ENCODE measurements around the gene IL21R.

GRCh38 chr16:27439271-27440018 lies 37.5 kb downstream of the IL21R start:
- TF ChIP-seq CTCF (IDR thresholded peaks at IDR 0.05; ENCODE audit: extremely low read depth in 1 of 2, insufficient read depth in 1 of 2, low read depth in 1 of 2, low read length in 2 of 2), result no peak
- TF ChIP-seq POLR2A (IDR thresholded peaks at IDR 0.05; ENCODE audit: low read depth, low read length), result no peak
- TF ChIP-seq EZH2 (IDR thresholded peaks at IDR 0.05; ENCODE audit: borderline replicate concordance, low read depth, low read length, severe bottlenecking), result no peak
- TF ChIP-seq JUN (IDR thresholded peaks at IDR 0.05; ENCODE audit: borderline replicate concordance, insufficient read depth, insufficient read length, low read depth), result no peak
- TF ChIP-seq MAX (IDR thresholded peaks at IDR 0.05; ENCODE audit: insufficient read depth, insufficient read length), result no peak
- TF ChIP-seq POLR2AphosphoS5 (IDR thresholded peaks at IDR 0.05; ENCODE audit: insufficient read depth, low read depth, low read length), result no peak
- no peak for TF ChIP-seq FOS (IDR thresholded peaks at IDR 0.05; ENCODE audit: borderline replicate concordance, insufficient read depth, low read length)
- TF ChIP-seq GATA2 (IDR thresholded peaks at IDR 0.05; ENCODE audit: insufficient read depth, insufficient read length, low read depth, low read length), result no peak
- no peak for TF ChIP-seq MYC (IDR thresholded peaks at IDR 0.05; ENCODE audit: low read depth, low read length)
